K562 (cell line): Measurements from ENCODE around the gene DLGAP1. TPM values are rescaled to one million over a fixed set of nuclear protein-coding genes. Genes with fewer than 3 reads are reported as not detected.

Experiments
- ADNP ChIP-seq: fragments of 200-800 bp; sonication (Bioruptor generic); IDR thresholded peaks from 2 replicates; pipeline ENCODE4 v1.6.1; 2016; ENCODE audit warnings: missing genetic modification characterization, missing compliant biosample characterization
- ATF7 ChIP-seq: fragments of 450-650 bp; IDR thresholded peaks from 2 replicates; pipeline ENCODE4 v1.7.1; 2014; ENCODE audit warnings: mild to moderate bottlenecking, moderate library complexity
- BCLAF1 ChIP-seq, 2 experiments: fragments of 450-650 bp in 1 of 2; IDR thresholded peaks; 2 replicates each; pipeline ENCODE4 v1.6.1; 2011 to 2017; ENCODE audit warnings: low read depth in 2 of 2, antibody characterized with exemption in 1 of 2, borderline replicate concordance in 1 of 2, low read length in 1 of 2, mild to moderate bottlenecking in 1 of 2, mixed read lengths in 1 of 2; ENCODE audit not compliant: control insufficient read depth in 1 of 2
- CCAR2 ChIP-seq: fragments of 200-400 bp; formaldehyde crosslinking; IDR thresholded peaks from 2 replicates; pipeline ENCODE4 v1.6.1; 2017; ENCODE audit warnings: mild to moderate bottlenecking, low read depth, low read length
- FOXJ2 ChIP-seq: fragments of 200-800 bp; sonication (Bioruptor generic); IDR thresholded peaks from 2 replicates; pipeline ENCODE4 v1.6.1; 2016; ENCODE audit warnings: missing genetic modification characterization, missing compliant biosample characterization
- HMG20B ChIP-seq: fragments of 250-450 bp; sonication (Bioruptor Pico); IDR thresholded peaks from 2 replicates; pipeline ENCODE4 v1.5.0; 2021; ENCODE audit warnings: mild to moderate bottlenecking
- HNRNPUL1 ChIP-seq: fragments of 200-400 bp; formaldehyde crosslinking; IDR thresholded peaks from 2 replicates; pipeline ENCODE4 v1.6.1; 2017; ENCODE audit warnings: low read length
- IRF2 ChIP-seq: sonication (generic); formaldehyde crosslinking; IDR thresholded peaks from 2 replicates; pipeline ENCODE4 v1.8.1; 2022; ENCODE audit warnings: mild to moderate bottlenecking, missing genetic modification reagents
- MECOM ChIP-seq: fragments of 250-450 bp; sonication (Bioruptor Pico); IDR thresholded peaks from 2 replicates; pipeline ENCODE4 v1.8.0; 2022; ENCODE audit warnings: inconsistent platforms
- NCOA6 ChIP-seq: fragments of 450-650 bp; IDR thresholded peaks from 2 replicates; pipeline ENCODE4 v1.6.1; 2017; ENCODE audit warnings: mild to moderate bottlenecking
- POLR2AphosphoS5 ChIP-seq: IDR thresholded peaks from 2 replicates; pipeline ENCODE4 v1.6.1; 2011; ENCODE audit warnings: mild to moderate bottlenecking, low read depth, low read length, moderate library complexity; ENCODE audit not compliant: control insufficient read depth, insufficient read depth
- RBM14 ChIP-seq: fragments of 200-400 bp; formaldehyde crosslinking; IDR thresholded peaks from 2 replicates; pipeline ENCODE4 v1.6.1; 2018; ENCODE audit warnings: low read depth, mild to moderate bottlenecking, low read length, moderate library complexity, borderline replicate concordance; ENCODE audit not compliant: insufficient read depth
- TBP ChIP-seq: optimal IDR thresholded peaks from 2 replicates; pipeline ENCODE3; 2011; ENCODE audit warnings: low read depth, low read length, improper control_type of control experiment
- ZBTB17 ChIP-seq: fragments of 450-650 bp; formaldehyde crosslinking; IDR thresholded peaks from 2 replicates; pipeline ENCODE4 v1.4.0; 2020; ENCODE audit warnings: mild to moderate bottlenecking
- ZBTB26 ChIP-seq: fragments of 450-650 bp; formaldehyde crosslinking; IDR thresholded peaks from 2 replicates; pipeline ENCODE4 v1.4.0; 2022; ENCODE audit warnings: missing genetic modification characterization
- ZBTB43 ChIP-seq: sonication (generic); formaldehyde crosslinking; IDR thresholded peaks from 2 replicates; pipeline ENCODE4 v1.8.0; 2023; ENCODE audit warnings: mild to moderate bottlenecking, missing genetic modification reagents
- ZC3H4 ChIP-seq: sonication (generic); formaldehyde crosslinking; IDR thresholded peaks from 2 replicates; pipeline ENCODE4 v1.9.0; 2021; ENCODE audit warnings: missing genetic modification reagents, borderline replicate concordance
- ZFPM2 ChIP-seq: fragments of 250-450 bp; sonication (Bioruptor Pico); IDR thresholded peaks from 2 replicates; pipeline ENCODE4 v1.5.1; 2022; ENCODE audit warnings: mild to moderate bottlenecking
- ZNF133 ChIP-seq: fragments of 250-450 bp; sonication (Bioruptor Pico); IDR thresholded peaks from 2 replicates; pipeline ENCODE4 v1.4.0; 2020; ENCODE audit warnings: mild to moderate bottlenecking
- ZNF23 ChIP-seq: fragments of 250-450 bp; sonication (Bioruptor Pico); IDR thresholded peaks from 2 replicates; pipeline ENCODE4 v1.4.0; 2020; ENCODE audit warnings: mild to moderate bottlenecking
- ZNF436 ChIP-seq: fragments of 250-450, 450-650 bp; sonication (Bioruptor Pico); formaldehyde crosslinking; IDR thresholded peaks from 2 replicates; pipeline ENCODE4 v1.7.0; 2020; ENCODE audit warnings: mild to moderate bottlenecking
- ZNF707 ChIP-seq: fragments of 250-450 bp; sonication (Bioruptor Pico); conservative IDR thresholded peaks from 2 replicates; pipeline ENCODE4 v1.8.0; 2022; ENCODE audit warnings: inconsistent platforms, mild to moderate bottlenecking, moderate library complexity
- ZNF717 ChIP-seq: fragments of 250-450 bp; sonication (Bioruptor Pico); IDR thresholded peaks from 2 replicates; pipeline ENCODE4 v1.5.0; 2021
- polyA plus RNA-seq, 8 experiments: library from polyadenylated mRNA; depleted of rRNA in 4 of 8; stranded (reverse) in 5 of 8; unstranded in 3 of 8; fragments of >200 nt; fragmentation: Nextera tagmentation in 2 of 8; fragmentation: Illumina TruSeq in 1 of 8; extraction: Ambion mirVana in 2 of 8; extraction: Trizol in 1 of 8; gene quantifications; 2 replicates each; pipeline versions ENCODE4 v1.2.1 to v1.2.3, GENCODE V29; 2011 to 2014; ENCODE audit warnings: inconsistent platforms in 1 of 8, missing spikeins in 1 of 8
- total RNA-seq, 7 experiments: library from RNA; depleted of rRNA in 6 of 7; stranded (reverse); fragments of >200 nt in 6 of 7; fragmentation: Illumina TruSeq in 2 of 7; extraction: Trizol in 2 of 7; gene quantifications; 2 replicates each; pipeline versions ENCODE4 v1.2.1 to v1.2.3, GENCODE V29; 2011 to 2021; ENCODE audit warnings: low replicate concordance in 1 of 7

The DLGAP1 gene
- total and polyA plus RNA-seq, 9 of the 15 experiments (the other 6 are each of a cell fraction or from before 2014, with no cell fraction given) = 0.04 to 0.22 (median 0.08) TPM

- TF ChIP-seq ZBTB43 (CRISPR knock-in tag) (no peak), ZBTB26 (CRISPR knock-in tag) (no peak), MECOM (peak; percentile 70), BCLAF1 (IDR thresholded peaks at IDR 0.05; ENCODE audit: borderline replicate concordance in 1 of 2, control insufficient read depth in 1 of 2, low read depth in 2 of 2, low read length in 1 of 2) (peak in 1 of 2 experiments; percentile 58; a peak in 1 of 4 replicates), ADNP (tag) (no peak), RBM14 (no peak), ZNF717 (0 out of 2 replicates have a peak, but pooled peaks have one; percentile 38), IRF2 (CRISPR knock-in tag) (no peak), ATF7 (no peak), ZNF707 (CRISPR knock-in tag) (0 out of 2 replicates have a peak, but pooled peaks have one; percentile 44), TBP (peak; percentile 36), HMG20B (CRISPR knock-in tag) (peak; percentile 23), ZC3H4 (CRISPR knock-in tag) (no peak), CCAR2 (no peak), NCOA6 (no peak), ZNF23 (CRISPR knock-in tag) (peak; percentile 48; the same call in 1 of the 2 replicates), POLR2AphosphoS5 (peak; percentile 35; the same call in 1 of the 2 replicates), ZNF436 (no peak), ZNF133 (CRISPR knock-in tag) (no peak), FOXJ2 (tag) (0 out of 2 replicates have a peak, but pooled peaks have one; percentile 79), ZFPM2 (CRISPR knock-in tag) (no peak), HNRNPUL1 (no peak), ZBTB17 (no peak)
Observed at GRCh38 chr18:3595369-3596273, 859.5 kb downstream of the DLGAP1 start (continued).
